HG02970 (cell line): Measurements from ENCODE around the gene PCCB.
A peak's percentile ranks its signal among the peaks of the same experiment; 100 is the strongest.
"Not testable (repeated sequence)": the region's sequence is repeated elsewhere in the genome, so short reads cannot be mapped to it uniquely, and the experiment has no call there.

Experiments
- ATAC-seq: cut with Tn5 transposase; IDR thresholded peaks from one replicate; pipeline ENCODE4 v1.9.1; 2021; ENCODE audit warnings: mild to moderate bottlenecking, moderate library complexity, moderate number of reproducible peaks; ENCODE audit not compliant: unreplicated experiment, low FRiP score

PCCB gene

GRCh38 chr3:136250059-136250902 lies at the start of gene PCCB:
PCCB (plus strand) TSS chr3:136250340; CDS start chr3:136250376, 36 bp downstream.
- ATAC-seq, result peak; percentile 93

- no peak for ATAC-seq
Observed at GRCh38 chr3:136207489-136208115, 42.5 kb upstream of the PCCB start.

GRCh38 chr3:136209921-136210320 lies 40.2 kb upstream of the PCCB start:
- ATAC-seq, result no peak

DNA sequence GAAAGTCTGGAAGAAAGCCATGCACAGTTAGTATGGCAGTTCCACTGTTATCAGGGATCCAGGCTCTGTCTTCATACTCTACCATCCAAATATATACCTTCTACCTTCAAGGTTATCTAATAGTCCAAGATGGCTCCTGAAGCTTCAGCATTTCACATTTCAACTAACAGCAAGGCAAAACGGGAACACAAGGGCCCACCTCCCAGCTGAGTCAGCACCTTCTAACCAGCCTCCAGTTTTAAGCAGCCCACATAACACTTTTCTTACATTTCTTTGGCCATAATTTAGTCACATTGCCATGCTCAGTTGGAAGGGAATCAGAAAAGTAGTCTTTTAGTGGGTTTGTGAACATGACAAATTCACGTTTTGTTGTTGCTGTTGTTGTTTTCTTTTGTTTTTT lies 38.6 kb upstream of the PCCB start:
- no peak for ATAC-seq

GRCh38 chr3:136222746-136223145 lies 27.4 kb upstream of the PCCB start:
- not testable (repeated sequence) for ATAC-seq

DNA sequence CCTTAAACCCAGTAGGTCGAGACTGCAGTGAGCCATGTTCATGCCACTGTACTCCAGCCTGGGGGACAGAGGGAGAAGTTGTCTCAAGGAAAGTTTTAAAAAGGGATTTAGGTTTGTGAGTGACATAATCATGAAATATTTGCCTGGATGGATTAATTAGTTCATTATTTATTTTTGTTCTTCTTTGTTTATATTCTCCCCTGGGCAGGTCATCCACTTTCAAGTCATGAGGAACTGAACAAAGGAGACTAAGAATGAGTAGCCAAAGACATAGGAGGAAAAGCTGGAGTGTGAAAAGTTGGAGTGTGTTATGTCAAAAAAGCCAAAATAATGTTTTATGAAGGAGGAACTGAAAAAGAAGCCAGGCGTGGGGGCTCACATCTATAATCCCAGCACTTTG lies 17.7 kb upstream of the PCCB start:
- ATAC-seq, result no peak

DNA sequence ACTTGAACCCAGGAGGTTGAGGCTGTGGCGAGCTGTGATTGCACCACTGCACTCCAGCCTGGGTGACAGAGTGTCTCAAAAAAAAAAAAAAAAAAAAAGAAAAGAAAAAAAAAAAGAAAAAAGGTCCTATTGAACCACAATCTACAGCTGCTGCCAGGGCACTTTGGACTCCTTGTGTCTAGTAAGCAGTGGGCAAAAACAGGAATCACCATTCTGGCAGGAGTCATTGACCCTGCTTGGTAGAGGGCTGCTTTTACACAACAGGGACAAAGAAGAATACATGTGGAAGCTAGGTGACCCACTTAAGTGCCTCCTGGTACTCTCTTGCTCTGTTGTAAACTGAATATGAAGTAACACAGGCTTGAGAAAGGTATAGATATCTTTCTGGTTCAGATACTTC lies 14.6 kb upstream of the PCCB start:
- ATAC-seq, result no peak

GRCh38 chr3:136236109-136236508 lies 14.0 kb upstream of the PCCB start:
- ATAC-seq, result no peak

GRCh38 chr3:136237103-136237502 lies 13.0 kb upstream of the PCCB start:
- ATAC-seq, result no peak

- no peak for ATAC-seq
Observed at GRCh38 chr3:136237961-136238649, 12.0 kb upstream of the PCCB start.

GRCh38 chr3:136239094-136239493 lies 11.0 kb upstream of the PCCB start:
- no peak for ATAC-seq

DNA sequence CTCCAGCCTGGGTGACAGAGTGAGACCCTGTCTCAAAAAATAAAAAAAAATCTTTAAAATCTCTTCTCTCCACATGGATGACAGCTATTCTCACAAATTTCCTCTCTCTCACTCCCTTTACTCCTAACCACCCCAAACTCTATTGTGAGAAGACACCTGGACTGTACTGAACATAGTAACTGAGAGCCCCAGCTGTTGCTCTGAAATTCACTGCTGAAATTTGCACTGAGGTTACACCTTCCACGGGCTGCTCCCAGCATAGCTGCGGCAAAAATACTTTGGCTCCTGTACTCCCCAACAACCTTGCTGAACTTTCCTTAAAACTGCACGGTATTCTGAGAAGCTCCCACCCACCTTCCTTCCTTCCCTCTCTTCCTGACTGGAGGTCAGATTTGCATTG lies 4.4 kb upstream of the PCCB start:
- no peak for ATAC-seq

DNA sequence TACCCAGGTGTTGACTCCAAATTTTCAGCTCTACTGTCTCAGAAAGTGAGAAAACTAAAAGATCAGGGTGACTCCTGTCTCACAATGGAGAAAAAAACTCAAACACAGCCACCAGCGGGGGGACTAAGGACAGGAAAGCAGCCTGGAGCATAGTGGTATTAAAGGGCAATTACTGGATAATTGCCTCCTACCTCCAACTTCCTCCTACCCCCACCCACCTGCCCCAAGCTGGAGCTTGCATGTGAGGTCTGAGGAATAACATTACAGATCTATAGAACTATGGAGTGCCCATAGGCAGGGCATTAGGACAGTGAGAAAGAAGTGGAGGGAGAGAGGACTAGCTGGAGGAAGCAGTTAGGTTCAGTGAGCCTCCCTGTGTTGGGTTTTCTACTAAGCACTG lies 2.7 kb upstream of the PCCB start:
- no peak for ATAC-seq

- no peak for ATAC-seq
Observed at GRCh38 chr3:136247855-136248590, 2.1 kb upstream of the PCCB start.

- no peak for ATAC-seq
Observed at GRCh38 chr3:136249091-136249490, 1.0 kb upstream of the PCCB start.

DNA sequence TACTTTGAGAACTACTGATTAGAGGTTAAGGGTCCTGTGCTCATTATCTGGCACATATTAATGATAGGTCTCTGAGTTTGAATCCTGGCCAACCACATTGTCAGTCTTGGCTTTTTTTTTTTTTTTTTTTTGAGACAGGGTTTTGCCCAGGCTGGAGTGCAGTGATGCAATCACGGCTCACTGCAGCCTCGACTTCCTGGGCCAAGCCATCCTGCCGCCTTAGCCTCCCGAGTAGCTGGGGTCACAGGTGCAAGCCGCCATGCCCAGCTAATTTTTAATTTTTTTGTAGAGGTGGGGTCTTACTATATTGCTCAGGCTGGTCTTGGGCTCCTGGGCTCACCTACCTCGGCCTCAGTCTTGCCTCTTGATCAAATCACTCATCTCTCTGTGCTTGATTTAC lies 547 bp upstream of the PCCB start:
- ATAC-seq, result no peak

DNA sequence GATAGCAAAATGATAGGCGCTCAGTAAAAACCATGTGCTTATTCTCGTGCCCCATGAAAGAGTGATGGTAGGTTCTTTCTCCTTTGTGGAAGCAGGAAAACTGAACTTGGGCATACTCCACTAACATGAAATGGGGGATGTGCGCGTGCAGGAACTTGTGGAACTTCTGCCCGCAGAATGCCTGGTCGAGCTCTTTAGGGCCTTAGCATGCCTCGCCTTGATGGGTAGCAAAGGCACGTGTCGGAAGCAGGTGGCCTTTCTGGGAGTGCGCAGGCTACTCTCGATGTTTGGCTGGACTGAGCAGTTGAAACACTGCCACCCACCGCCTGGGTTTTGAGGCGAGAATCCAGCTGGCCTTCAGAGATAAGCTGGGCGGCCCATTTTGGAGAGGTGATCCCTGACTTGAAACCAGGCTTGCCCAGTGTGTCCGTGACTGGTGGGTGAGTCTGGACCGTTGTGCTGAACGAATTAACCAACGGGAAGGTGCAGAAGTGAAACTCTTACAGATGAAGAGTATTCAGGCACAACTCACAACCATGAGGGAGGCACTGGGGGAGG lies 842 bp downstream of the PCCB start:
- no peak for ATAC-seq

GRCh38 chr3:136251511-136251910 lies 1.4 kb downstream of the PCCB start:
- no peak for ATAC-seq

GRCh38 chr3:136255672-136256406 lies 5.7 kb downstream of the PCCB start:
- ATAC-seq, result no peak

GRCh38 chr3:136258199-136258598 lies 8.1 kb downstream of the PCCB start:
- no peak for ATAC-seq
